ENCODE measurements around the gene MAP2K3. TPM values are rescaled to one million over a fixed set of nuclear protein-coding genes. Genes with fewer than 3 reads are reported as not detected.

Gene MAP2K3
- total and polyA plus RNA-seq, 2 donors (not counting 3 experiments of a cell fraction or from before 2014, with no cell fraction given): 15.3 to 36.3 TPM

DNA sequence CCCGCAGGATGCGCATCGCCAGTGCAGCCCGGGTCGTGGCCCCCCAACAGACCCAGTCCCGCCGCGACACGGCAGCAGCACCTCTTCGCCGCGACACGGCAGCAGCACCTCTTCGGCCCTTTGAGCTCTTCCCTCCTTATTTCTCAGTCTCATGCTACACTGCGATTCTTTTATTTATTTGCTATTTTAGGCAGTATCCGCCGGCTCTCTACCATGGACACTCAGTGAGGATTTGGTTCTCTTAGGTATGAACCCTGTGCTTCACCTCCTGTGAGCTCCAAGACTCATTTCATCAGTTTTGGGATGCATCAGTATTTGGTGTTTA is 8.3 kb upstream of the MAP2K3 start:
- peak overlapping the region; percentile 98 for H2AFZ ChIP-seq (ENCODE audit: low read depth, low read length)
- no peaks in the 10 kb centered on the region for H3K27me3 ChIP-seq (ENCODE audit: control insufficient read depth in 2 of 2, insufficient read depth in 2 of 2, low read length in 2 of 2)
- no peak overlapping the region for H3K27ac ChIP-seq (ENCODE audit: insufficient read depth, low read depth, low read length)
- H3K4me1 ChIP-seq (ENCODE audit: control insufficient read depth, extremely low read depth, insufficient read depth, low read length): peaks cover 11% of the 10 kb centered on the region
- H3K9me1 ChIP-seq (replicated peaks; ENCODE audit: control insufficient read depth, extremely low read depth, insufficient read depth, low read length): no peaks in the 10 kb centered on the region
- peak overlapping the region in 1 of 3 experiments; percentile 56 for H3K4me3 ChIP-seq (replicated peaks in 1 of 3; ENCODE audit: insufficient read depth in 1 of 3, low read depth in 1 of 3, low read length in 3 of 3)
- ChIA-PET POLR2A (interaction anchor here (0.6 kb wide), 1 partner anchor 13 kb away, joined by 4 read pairs; no protein-coding TSS in a partner anchor), CTCF (interaction anchor here (0.9 to 9.0 kb wide), 7 partner anchors 11 to 236 kb away, joined by 3 to 71 read pairs (median 6); partner anchors contain the start of gene USP22)
- dilution Hi-C loops (cut with MboI; ENCODE audit: extremely low pct_ligation_motif_present, low sequenced_read_pairs) (no loop called here), intact Hi-C loops (cut with micrococcal nuclease) (no loop called here)
- no peak for DNase-seq (ENCODE audit: low read depth, low spot score)
- TF ChIP-seq EZH2 (IDR thresholded peaks at IDR 0.05; ENCODE audit: borderline replicate concordance, low read depth, low read length, severe bottlenecking) (peak; percentile 9), JUN (IDR thresholded peaks at IDR 0.05; ENCODE audit: borderline replicate concordance, insufficient read depth, insufficient read length, low read depth) (no peak), GATA2 (IDR thresholded peaks at IDR 0.05; ENCODE audit: insufficient read depth, insufficient read length, low read depth, low read length) (no peak)
- no peaks in the 10 kb centered on the region for H3K79me2 ChIP-seq (ENCODE audit: control insufficient read depth, insufficient read depth, low read length)
- H3K4me2 ChIP-seq (ENCODE audit: insufficient read depth, low read length): peak overlapping the region; percentile 89
- no TSS peak for BruUV-seq (replicated peaks)
- no peak overlapping the region for H3K9ac ChIP-seq (replicated peaks; ENCODE audit: extremely low read depth, insufficient read depth, low read length)
- FAIRE-seq: no peak
- no peaks in the 10 kb centered on the region for H4K20me1 ChIP-seq (replicated peaks; ENCODE audit: control insufficient read depth, extremely low read depth, insufficient read depth, low read length)
- H3K36me3 ChIP-seq (ENCODE audit: control insufficient read depth in 2 of 2, extremely low read depth in 1 of 2, insufficient read depth in 2 of 2, low read length in 2 of 2): no peaks in the 10 kb centered on the region
- H3K9me3 ChIP-seq (replicated peaks; ENCODE audit: control insufficient read depth, insufficient read depth, low read length): no peaks in the 10 kb centered on the region

DNA sequence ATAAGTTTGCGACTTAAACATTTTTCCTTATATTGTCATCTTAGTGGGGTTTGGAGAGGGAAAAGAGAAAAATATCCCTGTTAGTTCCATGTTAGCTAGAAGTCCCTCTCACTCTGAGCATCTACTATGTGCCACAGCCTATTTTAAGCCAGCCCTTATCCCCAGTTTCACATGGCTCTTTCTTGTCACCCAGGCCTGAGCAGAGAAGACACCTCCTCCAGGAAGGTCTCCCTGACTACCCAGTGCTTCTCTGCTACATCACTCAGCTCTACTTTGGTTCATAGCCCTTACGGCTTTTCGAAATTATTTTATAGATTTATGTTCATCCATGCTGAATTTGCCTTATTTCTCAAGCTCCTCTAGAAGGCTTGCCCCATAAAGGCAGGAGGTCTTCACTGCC is 7.2 kb upstream of the MAP2K3 start:
- dilution Hi-C loops (cut with MboI; ENCODE audit: extremely low pct_ligation_motif_present, low sequenced_read_pairs) (no loop called here), intact Hi-C loops (cut with micrococcal nuclease) (no loop called here)
- no peak for DNase-seq (ENCODE audit: low read depth, low spot score)
- Histone ChIP-seq H2AFZ (ENCODE audit: low read depth, low read length) (no peak overlapping the region), H3K9me1 (replicated peaks; ENCODE audit: control insufficient read depth, extremely low read depth, insufficient read depth, low read length) (no peaks in the 10 kb centered on the region), H3K36me3 (ENCODE audit: control insufficient read depth in 2 of 2, extremely low read depth in 1 of 2, insufficient read depth in 2 of 2, low read length in 2 of 2) (no peaks in the 10 kb centered on the region), H3K4me3 (replicated peaks in 1 of 3; ENCODE audit: insufficient read depth in 1 of 3, low read depth in 1 of 3, low read length in 3 of 3) (no peak overlapping the region), H3K4me1 (ENCODE audit: control insufficient read depth, extremely low read depth, insufficient read depth, low read length) (peaks cover 16% of the 10 kb centered on the region), H3K9ac (replicated peaks; ENCODE audit: extremely low read depth, insufficient read depth, low read length) (no peak overlapping the region), H3K9me3 (replicated peaks; ENCODE audit: control insufficient read depth, insufficient read depth, low read length) (no peaks in the 10 kb centered on the region), H3K27ac (ENCODE audit: insufficient read depth, low read depth, low read length) (no peak overlapping the region), H3K27me3 (ENCODE audit: control insufficient read depth in 2 of 2, insufficient read depth in 2 of 2, low read length in 2 of 2) (no peaks in the 10 kb centered on the region), H4K20me1 (replicated peaks; ENCODE audit: control insufficient read depth, extremely low read depth, insufficient read depth, low read length) (no peaks in the 10 kb centered on the region), H3K4me2 (ENCODE audit: insufficient read depth, low read length) (no peak overlapping the region), H3K79me2 (ENCODE audit: control insufficient read depth, insufficient read depth, low read length) (no peaks in the 10 kb centered on the region)
- ChIA-PET POLR2A (no interaction called here), CTCF (interaction anchor here (0.8 to 9.0 kb wide), 4 partner anchors 149 to 235 kb away, joined by 3 to 71 read pairs (median 22); no protein-coding TSS in a partner anchor)
- TF ChIP-seq GATA2 (IDR thresholded peaks at IDR 0.05; ENCODE audit: insufficient read depth, insufficient read length, low read depth, low read length) (no peak), POLR2AphosphoS5 (IDR thresholded peaks at IDR 0.05; ENCODE audit: insufficient read depth, low read depth, low read length) (no peak), JUN (IDR thresholded peaks at IDR 0.05; ENCODE audit: borderline replicate concordance, insufficient read depth, insufficient read length, low read depth) (no peak), EZH2 (IDR thresholded peaks at IDR 0.05; ENCODE audit: borderline replicate concordance, low read depth, low read length, severe bottlenecking) (no peak), MAX (IDR thresholded peaks at IDR 0.05; ENCODE audit: insufficient read depth, insufficient read length) (no peak), MYC (IDR thresholded peaks at IDR 0.05; ENCODE audit: low read depth, low read length) (no peak), FOS (IDR thresholded peaks at IDR 0.05; ENCODE audit: borderline replicate concordance, insufficient read depth, low read length) (no peak), CTCF (IDR thresholded peaks at IDR 0.05; ENCODE audit: extremely low read depth in 1 of 2, insufficient read depth in 1 of 2, low read depth in 1 of 2, low read length in 2 of 2) (no peak), POLR2A (IDR thresholded peaks at IDR 0.05; ENCODE audit: low read depth, low read length) (no peak)
- no TSS peak for BruUV-seq (replicated peaks)
- no peak for FAIRE-seq

Measured in endothelial cell of umbilical vein (primary cell).